A673 (cell line): ENCODE measurements around the gene KCNC1. TPM values are rescaled to one million over a fixed set of nuclear protein-coding genes. Genes with fewer than 3 reads are reported as not detected.

Experiments
- BruUV-seq: library from RNA; stranded (reverse); fragments of 400-500 nt; replicated peaks from 2 replicates; lab custom pipeline; 2021; lab: Mats Ljungman, UMichigan
- CTCF ChIA-PET: fragments of 300-600 bp; sonication (Branson Sonifier 250); formaldehyde crosslinking; loops from one replicate; lab custom pipeline; 2022; ENCODE audit warnings: antibody characterized with exemption; lab: Charles Lee
- POLR2A ChIA-PET: fragments of 300-600 bp; sonication (Branson Sonifier 250); formaldehyde crosslinking; loops from one replicate; lab custom pipeline; 2022; ENCODE audit warnings: antibody characterized with exemption; ENCODE audit not compliant: low non-redundant PET; lab: Charles Lee
- DNase-seq: peaks from one replicate; pipeline ENCODE4 v3.0.0-alpha.2; 2015; ENCODE audit warnings: low spot score
- H3K27ac ChIP-seq: fragments of 200-600 bp; sonication (generic); 2 replicates; pipeline ENCODE4 v1.5.1; 2016; ENCODE audit warnings: mixed run types, low read depth, mild to moderate bottlenecking, mixed read lengths, antibody characterized with exemption, low read length; ENCODE audit not compliant: poor library complexity, severe bottlenecking
- H3K27me3 ChIP-seq: fragments of 200-600 bp; sonication (generic); replicated peaks from 2 replicates; pipeline ENCODE4 v1.6.1; 2017; ENCODE audit warnings: mixed run types, low read depth, mild to moderate bottlenecking, mixed read lengths, antibody characterized with exemption, low read length; ENCODE audit not compliant: insufficient read depth, poor library complexity
- H3K36me3 ChIP-seq: fragments of 200-600 bp; sonication (generic); 2 replicates; pipeline ENCODE4 v1.6.1; 2016; ENCODE audit warnings: mixed run types, mild to moderate bottlenecking, mixed read lengths, antibody characterized with exemption, low read length; ENCODE audit not compliant: insufficient read depth, poor library complexity, severe bottlenecking
- H3K4me1 ChIP-seq: fragments of 200-600 bp; sonication (generic); 2 replicates; pipeline ENCODE4 v1.6.1; 2017; ENCODE audit warnings: mixed run types, mild to moderate bottlenecking, mixed read lengths, antibody characterized with exemption, low read length; ENCODE audit not compliant: insufficient read depth, poor library complexity, severe bottlenecking
- H3K4me3 ChIP-seq: fragments of 200-600 bp; sonication (generic); 2 replicates; pipeline ENCODE4 v1.5.1; 2016; ENCODE audit warnings: low read depth, mixed run types, mild to moderate bottlenecking, mixed read lengths, low read length; ENCODE audit not compliant: poor library complexity, severe bottlenecking
- H3K9me3 ChIP-seq: fragments of 200-600 bp; sonication (generic); 2 replicates; pipeline ENCODE4 v1.6.1; 2016; ENCODE audit warnings: mixed run types, low read depth, mild to moderate bottlenecking, mixed read lengths, antibody characterized with exemption, low read length; ENCODE audit not compliant: poor library complexity, severe bottlenecking
- CTCF ChIP-seq: fragments of 300-800, 200-600 bp; sonication (generic); conservative IDR thresholded peaks from 2 replicates; pipeline ENCODE4 v1.5.1; 2017; ENCODE audit warnings: low read depth, mild to moderate bottlenecking, antibody characterized with exemption, low read length, moderate library complexity, mixed read lengths
- EZH2 ChIP-seq: fragments of 200-600 bp; sonication (generic); IDR thresholded peaks from 2 replicates; pipeline ENCODE4 v1.6.1; 2017; ENCODE audit warnings: borderline replicate concordance, low read depth, mild to moderate bottlenecking, mixed read lengths, antibody characterized with exemption, low read length; ENCODE audit not compliant: poor library complexity, severe bottlenecking
- intact Hi-C: fragments of 100-400 bp; cut with micrococcal nuclease; formaldehyde crosslinking; loops from one replicate; pipeline ENCODE4 v1.10.0; 2022; ENCODE audit not compliant: unreplicated experiment
- total RNA-seq: library from RNA; stranded (reverse); gene quantifications from 2 replicates; pipeline ENCODE4 v1.2.3, GENCODE V29; 2021

KCNC1 gene
- total RNA-seq, 1 experiment from 2014 or later = 0.09 TPM

- Histone ChIP-seq H3K4me3 (no peak overlapping the region), H3K27me3 (peaks cover 75% of the 10 kb centered on the region), H3K9me3 (no peaks in the 10 kb centered on the region), H3K27ac (no peak overlapping the region), H3K36me3 (no peaks in the 10 kb centered on the region), H3K4me1 (no peaks in the 10 kb centered on the region)
- TF ChIP-seq EZH2 (no peak), CTCF (no peak)
- POLR2A ChIA-PET = no interaction called here
- no TSS peak for BruUV-seq
- DNase-seq = no peak
- intact Hi-C loops = no loop called here
- CTCF ChIA-PET = no interaction called here
Measured at GRCh38 chr11:17724020-17724908, 10.3 kb upstream of the KCNC1 start.

GRCh38 chr11:17725174-17725573 is 9.4 kb upstream of the KCNC1 start:
- no peaks in the 10 kb centered on the region for H3K36me3 ChIP-seq
- no peak overlapping the region for H3K27ac ChIP-seq
- intact Hi-C loops = no loop called here
- no peaks in the 10 kb centered on the region for H3K9me3 ChIP-seq
- POLR2A ChIA-PET = no interaction called here
- H3K4me3 ChIP-seq = no peak overlapping the region
- TF ChIP-seq EZH2 = no peak
- no peak for TF ChIP-seq CTCF
- H3K4me1 ChIP-seq = no peaks in the 10 kb centered on the region
- BruUV-seq = no TSS peak
- CTCF ChIA-PET = no interaction called here
- peaks cover 71% of the 10 kb centered on the region for H3K27me3 ChIP-seq
- no peak for DNase-seq

- H3K4me3 ChIP-seq = no peak overlapping the region
- ChIA-PET POLR2A (no interaction called here), CTCF (interaction anchor here (0.5 to 1.9 kb wide), 7 partner anchors 8 to 947 kb away, joined by 3 to 55 read pairs (median 7); no protein-coding TSS in a partner anchor)
- peaks cover 29% of the 10 kb centered on the region for H3K27me3 ChIP-seq
- intact Hi-C loops = loop anchor here (2.0 to 10.0 kb wide), 2 partner anchors 131 to 345 kb away; partner anchors contain the start of gene KCNJ11
- no peaks in the 10 kb centered on the region for H3K4me1 ChIP-seq
- no peaks in the 10 kb centered on the region for H3K36me3 ChIP-seq
- no peaks in the 10 kb centered on the region for H3K9me3 ChIP-seq
- no peak for TF ChIP-seq EZH2
- TF ChIP-seq CTCF = no peak
- H3K27ac ChIP-seq = no peak overlapping the region
- no TSS peak for BruUV-seq
- DNase-seq = no peak
Measured at GRCh38 chr11:17730137-17730536, 4.4 kb upstream of the KCNC1 start.
